OCI-LY1 (cell line): ENCODE data around the gene KRT75.
"Not testable (repeated sequence)": the region's sequence is repeated elsewhere in the genome, so short reads cannot be mapped to it uniquely, and the experiment has no call there.

Experiments used
- H2AFZ ChIP-seq: fragments of 200-600 bp; sonication (generic), shearing (Covaris generic); 2 replicates; pipeline ENCODE4 v1.6.0; 2014; ENCODE audit warnings: antibody characterized with exemption, mild to moderate bottlenecking, low read length
- H3F3A ChIP-seq: fragments of 200-600 bp; sonication (generic), shearing (Covaris generic); 2 replicates; pipeline ENCODE4 v1.6.0; 2014; ENCODE audit warnings: mild to moderate bottlenecking, antibody characterized with exemption, low read length, moderate library complexity; ENCODE audit not compliant: insufficient read depth
- H3K27ac ChIP-seq: fragments of 200-600 bp; sonication (generic); 2 replicates; pipeline ENCODE4 v1.5.1; 2014; ENCODE audit warnings: low read length, mixed run types, mild to moderate bottlenecking, low read depth; ENCODE audit not compliant: poor library complexity, severe bottlenecking
- H3K27me3 ChIP-seq: fragments of 200-600 bp; sonication (generic); 2 replicates; pipeline ENCODE4 v1.6.0; 2014; ENCODE audit warnings: antibody characterized with exemption, mild to moderate bottlenecking, low read length, moderate library complexity; ENCODE audit not compliant: insufficient read depth
- H3K36me3 ChIP-seq: fragments of 200-600 bp; sonication (generic); 2 replicates; pipeline ENCODE4 v1.6.1; 2014; ENCODE audit warnings: mild to moderate bottlenecking, antibody characterized with exemption, low read length, moderate library complexity, mixed read lengths; ENCODE audit not compliant: insufficient read depth
- H3K4me1 ChIP-seq: fragments of 200-600 bp; sonication (generic); 2 replicates; pipeline ENCODE4 v1.5.1; 2014; ENCODE audit warnings: mild to moderate bottlenecking, low read length, moderate library complexity; ENCODE audit not compliant: insufficient read depth, severe bottlenecking
- H3K4me2 ChIP-seq: fragments of 200-600 bp; sonication (generic), shearing (Covaris generic); 2 replicates; pipeline ENCODE4 v1.6.1; 2014; ENCODE audit warnings: low read length
- H3K4me3 ChIP-seq: fragments of 200-600 bp; sonication (generic); 2 replicates; pipeline ENCODE4 v1.5.1; 2014; ENCODE audit warnings: low read length, low read depth, mild to moderate bottlenecking, mixed read lengths; ENCODE audit not compliant: poor library complexity, severe bottlenecking
- H3K79me2 ChIP-seq: fragments of 200-600 bp; shearing (Covaris generic); 2 replicates; pipeline ENCODE4 v1.6.1; 2016; ENCODE audit warnings: mixed run types, low read length, mixed read lengths; ENCODE audit not compliant: insufficient read depth
- H3K9ac ChIP-seq: fragments of 200-600 bp; sonication (generic), shearing (Covaris generic); 2 replicates; pipeline ENCODE4 v1.6.1; 2014; ENCODE audit warnings: mild to moderate bottlenecking, low read length, mixed read lengths
- H3K9me2 ChIP-seq: fragments of 200-600 bp; sonication (generic), shearing (Covaris generic); 2 replicates; pipeline ENCODE4 v1.6.1; 2014; ENCODE audit warnings: low read depth, mild to moderate bottlenecking, low read length, mixed read lengths
- H3K9me3 ChIP-seq: fragments of 200-600 bp; shearing (Covaris generic); 2 replicates; pipeline ENCODE4 v1.6.1; 2014; ENCODE audit warnings: low read length, mixed read lengths
- H4K20me1 ChIP-seq: fragments of 200-600 bp; sonication (generic), shearing (Covaris generic); 2 replicates; pipeline ENCODE4 v1.6.0; 2016; ENCODE audit warnings: mild to moderate bottlenecking, low read length; ENCODE audit not compliant: insufficient read depth
- EZH2 ChIP-seq: fragments of 200-600 bp; sonication (generic), shearing (Covaris generic); IDR thresholded peaks from 2 replicates; pipeline ENCODE4 v1.8.0; 2017; ENCODE audit warnings: borderline replicate concordance, mixed run types, mild to moderate bottlenecking, antibody characterized with exemption, low read length, moderate library complexity, mixed read lengths
- TF ChIP-seq, protein P1 (sequence below): fragments of 200-600 bp; sonication (generic), shearing (Covaris generic); IDR thresholded peaks from 2 replicates; pipeline ENCODE4 v1.5.1; 2017; ENCODE audit warnings: mild to moderate bottlenecking, antibody characterized with exemption, low read length, moderate library complexity, mixed read lengths

Gene KRT75

DNA sequence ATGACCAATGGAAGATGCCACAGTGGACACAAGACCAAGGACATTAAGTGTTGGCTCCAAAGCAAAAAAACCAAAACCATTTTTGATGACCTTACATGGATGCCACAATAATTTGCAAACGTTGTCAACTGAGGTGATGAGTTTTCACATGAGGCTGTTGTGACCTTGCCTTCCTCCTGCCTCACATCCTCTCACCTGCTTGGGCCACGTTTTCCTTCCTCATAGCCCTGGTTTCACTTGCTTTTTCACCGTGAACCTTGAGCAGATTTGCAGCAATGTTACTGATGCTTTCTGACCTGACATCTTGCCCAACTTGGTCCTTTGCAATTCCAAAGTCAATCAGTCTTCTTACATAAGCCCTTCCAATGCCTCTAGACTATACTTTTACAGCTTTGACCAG, 14.1 kb upstream of the KRT75 start:
- no peaks in the 10 kb centered on the region for H3F3A ChIP-seq
- no peaks in the 10 kb centered on the region for H3K36me3 ChIP-seq
- H3K4me1 ChIP-seq: no peaks in the 10 kb centered on the region
- no peak overlapping the region for H3K4me3 ChIP-seq
- no peak for TF ChIP-seq EZH2
- TF ChIP-seq, protein P1, sequence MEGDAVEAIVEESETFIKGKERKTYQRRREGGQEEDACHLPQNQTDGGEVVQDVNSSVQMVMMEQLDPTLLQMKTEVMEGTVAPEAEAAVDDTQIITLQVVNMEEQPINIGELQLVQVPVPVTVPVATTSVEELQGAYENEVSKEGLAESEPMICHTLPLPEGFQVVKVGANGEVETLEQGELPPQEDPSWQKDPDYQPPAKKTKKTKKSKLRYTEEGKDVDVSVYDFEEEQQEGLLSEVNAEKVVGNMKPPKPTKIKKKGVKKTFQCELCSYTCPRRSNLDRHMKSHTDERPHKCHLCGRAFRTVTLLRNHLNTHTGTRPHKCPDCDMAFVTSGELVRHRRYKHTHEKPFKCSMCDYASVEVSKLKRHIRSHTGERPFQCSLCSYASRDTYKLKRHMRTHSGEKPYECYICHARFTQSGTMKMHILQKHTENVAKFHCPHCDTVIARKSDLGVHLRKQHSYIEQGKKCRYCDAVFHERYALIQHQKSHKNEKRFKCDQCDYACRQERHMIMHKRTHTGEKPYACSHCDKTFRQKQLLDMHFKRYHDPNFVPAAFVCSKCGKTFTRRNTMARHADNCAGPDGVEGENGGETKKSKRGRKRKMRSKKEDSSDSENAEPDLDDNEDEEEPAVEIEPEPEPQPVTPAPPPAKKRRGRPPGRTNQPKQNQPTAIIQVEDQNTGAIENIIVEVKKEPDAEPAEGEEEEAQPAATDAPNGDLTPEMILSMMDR: no peak
- no peaks in the 10 kb centered on the region for H3K9me2 ChIP-seq
- no peaks in the 10 kb centered on the region for H4K20me1 ChIP-seq
- H3K4me2 ChIP-seq: no peak overlapping the region
- no peak overlapping the region for H2AFZ ChIP-seq
- H3K9me3 ChIP-seq: no peaks in the 10 kb centered on the region
- H3K27ac ChIP-seq: no peak overlapping the region
- H3K27me3 ChIP-seq: no peaks in the 10 kb centered on the region
- H3K9ac ChIP-seq: no peak overlapping the region
- H3K79me2 ChIP-seq: no peaks in the 10 kb centered on the region

DNA sequence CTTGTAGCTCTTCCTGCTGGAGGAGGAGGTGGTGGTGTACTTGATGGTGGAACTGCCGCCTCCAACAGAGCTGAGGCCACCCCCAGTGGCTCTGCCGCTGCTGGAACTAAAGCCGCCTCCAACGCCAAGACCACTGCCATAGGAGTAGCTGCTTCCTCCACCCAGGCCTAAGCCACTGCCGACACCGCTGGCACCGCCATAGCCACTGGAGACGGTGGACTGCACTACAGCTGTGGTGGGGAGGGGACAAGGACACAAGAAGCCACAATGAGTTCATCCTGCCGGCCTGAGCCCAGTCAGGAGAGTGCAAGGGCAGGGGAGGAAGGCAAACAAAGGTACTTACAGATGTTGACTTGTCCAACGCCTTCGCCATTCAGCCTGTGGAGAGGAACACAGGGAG, 13.0 kb upstream of the KRT75 start:
- H3K36me3 ChIP-seq, H3K9ac ChIP-seq, H3K27ac ChIP-seq, H3F3A ChIP-seq, H2AFZ ChIP-seq, H3K9me2 ChIP-seq, H3K4me1 ChIP-seq, H3K27me3 ChIP-seq, H3K9me3 ChIP-seq, H4K20me1 ChIP-seq, H3K4me2 ChIP-seq, H3K4me3 ChIP-seq, H3K79me2 ChIP-seq: not testable (repeated sequence)

DNA sequence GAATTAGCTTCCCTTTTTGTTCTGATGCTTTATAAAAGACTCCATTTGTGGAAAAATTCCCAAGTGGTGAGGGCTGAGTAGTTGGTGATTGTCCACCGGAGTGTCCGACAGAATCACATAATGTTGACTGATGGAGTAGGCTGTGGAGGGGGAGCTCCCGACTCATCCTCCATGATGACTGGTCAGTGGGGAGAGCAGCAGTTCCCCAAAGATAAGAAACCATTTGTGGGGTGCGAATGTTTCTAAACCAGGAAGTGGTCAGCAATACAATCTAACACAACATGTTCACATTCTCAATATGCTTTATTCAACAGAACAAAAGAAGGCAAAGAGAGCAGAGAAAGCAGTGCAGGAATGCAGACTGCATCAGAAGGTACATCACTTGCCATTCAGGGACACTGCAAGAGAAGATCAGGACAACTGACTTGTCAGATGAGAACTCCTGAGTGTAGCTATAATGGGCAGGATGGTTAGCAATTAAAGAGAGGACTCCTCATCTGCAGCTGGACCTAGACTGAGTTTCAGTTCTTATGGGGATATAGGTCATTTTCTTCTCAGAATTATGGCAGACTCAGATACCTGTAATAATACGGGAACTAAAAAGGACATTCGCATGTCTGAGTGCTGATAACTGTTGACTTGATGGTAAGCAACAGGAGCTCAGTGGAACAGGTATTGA, 12.3 kb upstream of the KRT75 start:
- no peaks in the 10 kb centered on the region for H3K9me3 ChIP-seq
- H3K9me2 ChIP-seq: no peaks in the 10 kb centered on the region
- no peaks in the 10 kb centered on the region for H3K4me1 ChIP-seq
- no peaks in the 10 kb centered on the region for H3F3A ChIP-seq
- no peak overlapping the region for H3K4me2 ChIP-seq
- TF ChIP-seq, protein P1: no peak
- TF ChIP-seq EZH2: no peak
- H3K4me3 ChIP-seq: no peak overlapping the region
- H3K36me3 ChIP-seq: no peaks in the 10 kb centered on the region
- H3K9ac ChIP-seq: no peak overlapping the region
- H3K79me2 ChIP-seq: no peaks in the 10 kb centered on the region
- no peak overlapping the region for H3K27ac ChIP-seq
- no peak overlapping the region for H2AFZ ChIP-seq
- no peaks in the 10 kb centered on the region for H4K20me1 ChIP-seq
- H3K27me3 ChIP-seq: peaks cover 3% of the 10 kb centered on the region

DNA sequence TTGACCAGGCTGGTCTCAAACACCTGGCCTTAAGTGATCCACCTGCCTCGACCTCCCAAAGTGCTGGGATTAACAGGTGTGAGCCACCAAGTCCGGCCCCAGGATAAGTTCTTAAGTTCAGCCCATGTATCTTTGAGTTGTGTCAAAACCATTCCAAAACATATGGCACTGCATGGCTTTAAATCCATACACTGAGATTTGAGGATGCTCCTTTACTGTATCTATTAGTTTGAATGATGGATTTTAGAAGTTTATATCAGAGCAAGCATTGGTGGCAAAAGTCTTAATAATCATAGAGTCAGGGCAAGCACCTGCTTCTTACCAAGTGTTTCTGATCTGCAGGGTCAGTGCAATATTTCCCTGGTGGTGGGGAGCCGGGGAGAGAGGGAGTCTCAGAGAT, 11.7 kb upstream of the KRT75 start:
- Histone ChIP-seq H2AFZ (no peak overlapping the region), H3F3A (no peaks in the 10 kb centered on the region), H3K4me2 (no peak overlapping the region), H3K27me3 (peaks cover 3% of the 10 kb centered on the region), H3K9me2 (no peaks in the 10 kb centered on the region), H3K79me2 (no peaks in the 10 kb centered on the region), H4K20me1 (no peaks in the 10 kb centered on the region), H3K9me3 (no peaks in the 10 kb centered on the region), H3K9ac (no peak overlapping the region), H3K4me1 (no peaks in the 10 kb centered on the region), H3K36me3 (no peaks in the 10 kb centered on the region), H3K27ac (no peak overlapping the region), H3K4me3 (no peak overlapping the region)
- TF ChIP-seq, protein P1: no peak
- no peak for TF ChIP-seq EZH2
